Uterus (tissue), 4 donors: ENCODE results near the gene IGF1R. TPM values are rescaled to one million over a fixed set of nuclear protein-coding genes. Genes with fewer than 3 reads are reported as not detected.
A peak's percentile ranks its signal among the peaks of the same experiment; 100 is the strongest.

Source experiments
- DNase-seq, 2 donors: peaks; one replicate each; pipeline ENCODE4 v3.0.0-alpha.2; 2019 to 2020
- H3K27ac ChIP-seq, 2 donors: fragments of 200-600 bp; sonication (generic); 1 replicate in 1 of 2; 2 replicates in 1 of 2; pipeline ENCODE4 v1.5.1; 2016 to 2018
- H3K27me3 ChIP-seq, 2 donors: fragments of 200-600 bp; sonication (generic); one replicate each; pipeline ENCODE4 v1.5.1; 2018 to 2019; ENCODE audit warnings: control low read depth in 1 of 2
- H3K36me3 ChIP-seq, 2 donors: fragments of 200-600 bp; sonication (generic); one replicate each; pipeline ENCODE4 v1.5.1; 2019; ENCODE audit warnings: control low read depth in 1 of 2
- H3K4me1 ChIP-seq, 2 donors: fragments of 200-600 bp; sonication (generic); one replicate each; pipeline ENCODE4 v1.5.1; 2018 to 2019; ENCODE audit warnings: control low read depth in 1 of 2
- H3K4me3 ChIP-seq, 2 donors: fragments of 200-600 bp; sonication (generic); 1 replicate in 1 of 2; 2 replicates in 1 of 2; pipeline ENCODE4 v1.5.1; 2018 to 2019; ENCODE audit warnings: mild to moderate bottlenecking in 1 of 2
- H3K9me3 ChIP-seq, 2 donors: fragments of 200-600 bp; sonication (generic); one replicate each; pipeline ENCODE4 v1.5.1; 2019; ENCODE audit warnings: control low read depth in 1 of 2
- CTCF ChIP-seq, 4 experiments: fragments of 200-600 bp in 2 of 4; fragments of 450-650 bp in 2 of 4; sonication (generic) in 2 of 4; IDR thresholded peaks; one replicate each; pipeline ENCODE4 v1.5.1; 2016 to 2019; ENCODE audit warnings: antibody characterized with exemption in 4 of 4, mild to moderate bottlenecking in 2 of 4, moderate library complexity in 1 of 4
- POLR2A ChIP-seq, 2 donors: fragments of 450-650 bp; IDR thresholded peaks; one replicate each; pipeline ENCODE4 v1.6.1; 2016; ENCODE audit warnings: antibody characterized with exemption in 2 of 2, mild to moderate bottlenecking in 1 of 2, moderate library complexity in 1 of 2
- intact Hi-C: fragments of 100-400 bp; cut with DNase I; formaldehyde crosslinking; loops from one replicate; pipeline ENCODE4 v1.15.1; 2023; ENCODE audit warnings: low total_unique reads
- total RNA-seq, 4 donors: library from RNA; depleted of rRNA in 3 of 4; stranded (reverse); fragments of >200 nt in 3 of 4; gene quantifications; one replicate each; pipeline versions ENCODE4 v1.1.0 to v1.2.4, GENCODE V29; 2014 to 2023
- donor health status: DM: yes; HTN: yes; CAD: no.

IGF1R gene
- total RNA-seq, 4 donors from 2014 or later = 30.0 to 95.2 (median 57.5) TPM

GRCh38 chr15:98946301-98947255 is 298.2 kb downstream of the IGF1R start:
- no peaks in the 10 kb centered on the region for H3K27me3 ChIP-seq
- no peak overlapping the region for H3K4me3 ChIP-seq
- no peaks in the 10 kb centered on the region for H3K36me3 ChIP-seq
- intact Hi-C loops = no loop called here
- no peaks in the 10 kb centered on the region for H3K4me1 ChIP-seq
- no peaks in the 10 kb centered on the region for H3K9me3 ChIP-seq
- TF ChIP-seq CTCF (IDR thresholded peaks at IDR 0.05) = no peak
- no peak for TF ChIP-seq POLR2A (IDR thresholded peaks at IDR 0.05)
- no peak for DNase-seq
- H3K27ac ChIP-seq = peak overlapping the region; percentile 26 to 72

- TF ChIP-seq POLR2A (IDR thresholded peaks at IDR 0.05) (no peak), CTCF (IDR thresholded peaks at IDR 0.05) (no peak)
- Histone ChIP-seq H3K36me3 (no peaks in the 10 kb centered on the region), H3K27ac (no peak overlapping the region), H3K4me3 (no peak overlapping the region), H3K27me3 (no peaks in the 10 kb centered on the region), H3K9me3 (no peaks in the 10 kb centered on the region), H3K4me1 (no peaks in the 10 kb centered on the region)
- intact Hi-C loops = no loop called here
- no peak for DNase-seq
Observed at GRCh38 chr15:98948456-98948855, 300.1 kb downstream of the IGF1R start.

- Histone ChIP-seq H3K36me3 (no peaks in the 10 kb centered on the region), H3K27ac (no peak overlapping the region), H3K4me1 (no peaks in the 10 kb centered on the region), H3K27me3 (no peaks in the 10 kb centered on the region), H3K9me3 (no peaks in the 10 kb centered on the region), H3K4me3 (no peak overlapping the region)
- intact Hi-C loops = no loop called here
- no peak for DNase-seq
- TF ChIP-seq CTCF (IDR thresholded peaks at IDR 0.05) = no peak
- no peak for TF ChIP-seq POLR2A (IDR thresholded peaks at IDR 0.05)
Observed at GRCh38 chr15:98948941-98949340, 300.6 kb downstream of the IGF1R start.

DNA sequence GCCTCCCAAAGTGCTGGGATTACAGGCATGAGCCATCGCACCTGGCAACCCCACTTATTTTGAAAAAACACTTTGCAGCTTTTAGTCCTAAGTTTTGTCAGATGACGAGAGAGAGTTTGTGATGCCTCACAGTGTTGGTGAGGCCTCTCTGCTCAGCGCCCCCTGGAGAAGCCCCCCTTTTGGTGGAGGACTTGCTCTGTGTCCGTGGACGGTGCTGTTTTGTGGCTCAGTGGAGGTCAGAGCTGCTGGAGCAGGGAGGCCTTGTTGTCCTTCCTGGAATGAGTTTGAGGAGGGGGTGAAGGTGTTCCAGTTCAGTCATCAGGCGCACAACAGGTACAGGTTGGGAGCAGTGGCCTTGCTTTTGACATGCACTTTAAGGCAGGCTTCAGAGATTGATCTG is 301.3 kb downstream of the IGF1R start:
- Histone ChIP-seq H3K27ac (no peak overlapping the region), H3K4me3 (no peak overlapping the region), H3K36me3 (no peaks in the 10 kb centered on the region), H3K9me3 (no peaks in the 10 kb centered on the region), H3K4me1 (no peaks in the 10 kb centered on the region), H3K27me3 (no peaks in the 10 kb centered on the region)
- TF ChIP-seq CTCF (IDR thresholded peaks at IDR 0.05) (no peak), POLR2A (IDR thresholded peaks at IDR 0.05) (no peak)
- DNase-seq = no peak
- intact Hi-C loops = no loop called here

DNA sequence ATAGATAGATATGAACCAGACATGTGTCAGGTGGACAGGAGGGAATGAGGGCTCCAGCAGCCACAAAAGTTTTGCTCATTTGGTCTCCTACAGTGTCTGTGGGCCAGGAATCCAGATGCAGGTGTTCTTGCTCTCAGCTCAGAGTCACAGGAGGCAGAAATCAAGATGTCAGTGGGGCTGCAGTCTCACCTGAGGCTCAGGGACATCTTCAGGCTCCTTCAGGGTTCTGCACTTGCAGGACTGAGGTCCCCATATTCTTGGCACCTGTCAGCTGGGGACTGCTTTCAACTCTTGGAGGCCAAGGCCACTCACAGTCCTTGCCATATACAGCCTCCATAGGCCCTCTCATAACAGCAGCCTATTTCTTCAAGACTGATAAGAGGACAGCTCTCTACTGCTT is 301.9 kb downstream of the IGF1R start:
- Histone ChIP-seq H3K36me3 (no peaks in the 10 kb centered on the region), H3K4me1 (peaks cover 3 to 5% of the 10 kb centered on the region in 2 donors), H3K9me3 (no peaks in the 10 kb centered on the region), H3K27me3 (no peaks in the 10 kb centered on the region), H3K4me3 (no peak overlapping the region), H3K27ac (peak overlapping the region in 1 of 2 donors; percentile 46)
- TF ChIP-seq POLR2A (IDR thresholded peaks at IDR 0.05) = no peak
- no peak for TF ChIP-seq CTCF (IDR thresholded peaks at IDR 0.05)
- DNase-seq = no peak
- intact Hi-C loops = no loop called here
